BLaER1 (cell line): ENCODE data around the gene SHOC2.

Experiments used
- H3K27ac ChIP-seq: shearing (Covaris generic); formaldehyde crosslinking; 2 replicates; pipeline ENCODE4 v1.8.1; 2022
- H3K27me3 ChIP-seq: shearing (Covaris generic); formaldehyde crosslinking; 2 replicates; pipeline ENCODE4 v1.8.1; 2022
- H3K36me3 ChIP-seq: shearing (Covaris generic); formaldehyde crosslinking; 2 replicates; pipeline ENCODE4 v1.8.1; 2022
- H3K4me1 ChIP-seq: shearing (Covaris generic); formaldehyde crosslinking; 2 replicates; pipeline ENCODE4 v1.8.1; 2022
- H3K4me2 ChIP-seq: shearing (Covaris generic); formaldehyde crosslinking; 2 replicates; pipeline ENCODE4 v1.8.1; 2022
- H3K4me3 ChIP-seq: shearing (Covaris generic); formaldehyde crosslinking; 2 replicates; pipeline ENCODE4 v1.8.1; 2022
- H3K9ac ChIP-seq: shearing (Covaris generic); formaldehyde crosslinking; 2 replicates; pipeline ENCODE4 v1.8.1; 2022
- H3K9me3 ChIP-seq: shearing (Covaris generic); formaldehyde crosslinking; 2 replicates; pipeline ENCODE4 v1.8.1; 2022
- H4K20me1 ChIP-seq: shearing (Covaris generic); formaldehyde crosslinking; 2 replicates; pipeline ENCODE4 v1.8.1; 2022
- Cebpa-rat ChIP-seq: shearing (Covaris generic); IDR thresholded peaks from 2 replicates; pipeline ENCODE4 v1.8.1; 2022

SHOC2 gene

GRCh38 chr10:110918269-110918642 is 1.1 kb upstream of the SHOC2 start:
- no peak for TF ChIP-seq Cebpa-rat
- H3K36me3 ChIP-seq = no peaks in the 10 kb centered on the region
- H3K4me2 ChIP-seq = peak overlapping the region; percentile 86
- H3K9me3 ChIP-seq = no peaks in the 10 kb centered on the region
- peak overlapping the region; percentile 92 for H3K27ac ChIP-seq
- peaks cover 42% of the 10 kb centered on the region for H3K4me1 ChIP-seq
- no peaks in the 10 kb centered on the region for H3K27me3 ChIP-seq
- peak overlapping the region; percentile 78 for H3K4me3 ChIP-seq
- H4K20me1 ChIP-seq = peaks cover 36% of the 10 kb centered on the region
- peak overlapping the region; percentile 87 for H3K9ac ChIP-seq

- no peaks in the 10 kb centered on the region for H3K9me3 ChIP-seq
- peak within 1 kb of the TSS; percentile 86 for H3K4me2 ChIP-seq
- TF ChIP-seq Cebpa-rat = no peak
- no peaks in the 10 kb centered on the region for H3K36me3 ChIP-seq
- H3K9ac ChIP-seq = peak within 1 kb of the TSS; percentile 99
- peak within 1 kb of the TSS; percentile 98 for H3K4me3 ChIP-seq
- H4K20me1 ChIP-seq = peaks cover 42% of the 10 kb centered on the region
- peaks cover 47% of the 10 kb centered on the region for H3K4me1 ChIP-seq
- no peaks in the 10 kb centered on the region for H3K27me3 ChIP-seq
- H3K27ac ChIP-seq = peak within 1 kb of the TSS; percentile 100
These were observed 608 bp upstream of the SHOC2 start, which contains the start of gene BBIP1 for GRCh38 chr10:110918643-110919348. Gene BBIP1 (minus strand): TSS chr10:110919180. CDS start chr10:110918157, 1,023 bp downstream.

GRCh38 chr10:110919971-110920881 is 822 bp downstream of the SHOC2 start:
- peaks cover 54% of the 10 kb centered on the region for H3K4me1 ChIP-seq
- peak overlapping the region; percentile 98 for H3K4me3 ChIP-seq
- peaks cover 56% of the 10 kb centered on the region for H4K20me1 ChIP-seq
- peaks cover 11% of the 10 kb centered on the region for H3K36me3 ChIP-seq
- H3K4me2 ChIP-seq = peak overlapping the region; percentile 73
- peak overlapping the region; percentile 100 for H3K27ac ChIP-seq
- no peaks in the 10 kb centered on the region for H3K27me3 ChIP-seq
- H3K9ac ChIP-seq = peak overlapping the region; percentile 99
- no peaks in the 10 kb centered on the region for H3K9me3 ChIP-seq
- TF ChIP-seq Cebpa-rat = peak; percentile 82; the same call in 1 of the 2 replicates

GRCh38 chr10:110923856-110924493 is 4.6 kb downstream of the SHOC2 start:
- peak overlapping the region; percentile 36 for H3K4me2 ChIP-seq
- H3K36me3 ChIP-seq = peaks cover 19% of the 10 kb centered on the region
- H3K27me3 ChIP-seq = no peaks in the 10 kb centered on the region
- H4K20me1 ChIP-seq = peaks cover 94% of the 10 kb centered on the region
- no peak for TF ChIP-seq Cebpa-rat
- no peak overlapping the region for H3K27ac ChIP-seq
- peaks cover 75% of the 10 kb centered on the region for H3K4me1 ChIP-seq
- no peak overlapping the region for H3K4me3 ChIP-seq
- no peak overlapping the region for H3K9ac ChIP-seq
- H3K9me3 ChIP-seq = no peaks in the 10 kb centered on the region

- Histone ChIP-seq H3K4me2 (no peak overlapping the region; the same call in 1 of the 2 replicates), H4K20me1 (peaks cover 100% of the 10 kb centered on the region), H3K9ac (no peak overlapping the region), H3K27ac (no peak overlapping the region), H3K4me1 (peaks cover 65% of the 10 kb centered on the region), H3K27me3 (no peaks in the 10 kb centered on the region), H3K9me3 (no peaks in the 10 kb centered on the region), H3K36me3 (peaks cover 22% of the 10 kb centered on the region), H3K4me3 (no peak overlapping the region)
- TF ChIP-seq Cebpa-rat = no peak
These were observed 8.1 kb downstream of the SHOC2 start for GRCh38 chr10:110927461-110927860.

- no peak overlapping the region for H3K4me2 ChIP-seq
- no peak overlapping the region for H3K27ac ChIP-seq
- H4K20me1 ChIP-seq = peaks cover 100% of the 10 kb centered on the region
- peaks cover 24% of the 10 kb centered on the region for H3K4me1 ChIP-seq
- H3K27me3 ChIP-seq = no peaks in the 10 kb centered on the region
- peaks cover 12% of the 10 kb centered on the region for H3K9me3 ChIP-seq
- H3K36me3 ChIP-seq = peaks cover 26% of the 10 kb centered on the region
- no peak overlapping the region for H3K9ac ChIP-seq
- TF ChIP-seq Cebpa-rat = no peak
- H3K4me3 ChIP-seq = no peak overlapping the region
These were observed 12.5 kb downstream of the SHOC2 start for GRCh38 chr10:110931769-110932381.

GRCh38 chr10:110932505-110933180 is 13.2 kb downstream of the SHOC2 start:
- no peak overlapping the region for H3K27ac ChIP-seq
- H3K4me3 ChIP-seq = no peak overlapping the region
- no peaks in the 10 kb centered on the region for H3K27me3 ChIP-seq
- no peak for TF ChIP-seq Cebpa-rat
- H4K20me1 ChIP-seq = peaks cover 100% of the 10 kb centered on the region
- H3K9me3 ChIP-seq = peaks cover 16% of the 10 kb centered on the region
- H3K36me3 ChIP-seq = peaks cover 32% of the 10 kb centered on the region
- H3K4me1 ChIP-seq = peaks cover 16% of the 10 kb centered on the region
- no peak overlapping the region for H3K4me2 ChIP-seq
- H3K9ac ChIP-seq = no peak overlapping the region

GRCh38 chr10:110936757-110937156 is 17.4 kb downstream of the SHOC2 start:
- peaks cover 36% of the 10 kb centered on the region for H3K9me3 ChIP-seq
- no peak overlapping the region for H3K27ac ChIP-seq
- H3K4me2 ChIP-seq = no peak overlapping the region
- H3K27me3 ChIP-seq = no peaks in the 10 kb centered on the region
- H3K4me3 ChIP-seq = no peak overlapping the region
- H3K4me1 ChIP-seq = no peaks in the 10 kb centered on the region
- H3K9ac ChIP-seq = no peak overlapping the region
- peaks cover 100% of the 10 kb centered on the region for H4K20me1 ChIP-seq
- no peak for TF ChIP-seq Cebpa-rat
- peaks cover 53% of the 10 kb centered on the region for H3K36me3 ChIP-seq

GRCh38 chr10:110939419-110939818 is 20.0 kb downstream of the SHOC2 start:
- H3K9me3 ChIP-seq = peaks cover 63% of the 10 kb centered on the region
- H3K36me3 ChIP-seq = peaks cover 73% of the 10 kb centered on the region
- no peak overlapping the region for H3K4me2 ChIP-seq
- H3K27me3 ChIP-seq = no peaks in the 10 kb centered on the region
- H3K27ac ChIP-seq = no peak overlapping the region
- no peaks in the 10 kb centered on the region for H3K4me1 ChIP-seq
- H3K4me3 ChIP-seq = no peak overlapping the region
- peaks cover 100% of the 10 kb centered on the region for H4K20me1 ChIP-seq
- no peak overlapping the region for H3K9ac ChIP-seq
- no peak for TF ChIP-seq Cebpa-rat
